ENCODE data around the gene ATP1B1.

DNA sequence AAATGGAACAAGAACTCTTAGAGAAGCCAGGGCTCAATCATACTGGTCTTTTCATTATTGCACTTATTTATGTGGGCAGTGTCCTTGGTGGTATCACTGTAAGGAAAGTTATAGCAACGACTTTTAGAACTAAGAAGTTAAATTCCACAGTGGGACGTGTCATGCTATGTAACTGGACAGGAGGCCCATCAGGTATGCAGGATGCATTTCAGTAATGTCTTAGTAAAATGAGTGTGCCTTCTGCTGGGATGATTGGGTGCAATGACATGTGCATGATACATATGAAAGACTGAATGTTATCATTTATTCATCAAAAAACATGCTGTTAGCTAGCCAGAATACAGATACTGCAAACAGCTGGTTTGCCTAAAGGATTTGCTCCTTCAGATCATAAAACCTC, 6.9 kb upstream of the ATP1B1 start:
- TF ChIP-seq POLR2AphosphoS5 (IDR thresholded peaks at IDR 0.05; ENCODE audit: low read depth, low read length) (no peak), SIN3A (IDR thresholded peaks at IDR 0.05; ENCODE audit: borderline replicate concordance, insufficient read depth, low read length) (no peak), TAF1 (IDR thresholded peaks at IDR 0.05; ENCODE audit: borderline replicate concordance, insufficient read depth, low read length) (no peak)
- TF ChIP-seq, protein P1, sequence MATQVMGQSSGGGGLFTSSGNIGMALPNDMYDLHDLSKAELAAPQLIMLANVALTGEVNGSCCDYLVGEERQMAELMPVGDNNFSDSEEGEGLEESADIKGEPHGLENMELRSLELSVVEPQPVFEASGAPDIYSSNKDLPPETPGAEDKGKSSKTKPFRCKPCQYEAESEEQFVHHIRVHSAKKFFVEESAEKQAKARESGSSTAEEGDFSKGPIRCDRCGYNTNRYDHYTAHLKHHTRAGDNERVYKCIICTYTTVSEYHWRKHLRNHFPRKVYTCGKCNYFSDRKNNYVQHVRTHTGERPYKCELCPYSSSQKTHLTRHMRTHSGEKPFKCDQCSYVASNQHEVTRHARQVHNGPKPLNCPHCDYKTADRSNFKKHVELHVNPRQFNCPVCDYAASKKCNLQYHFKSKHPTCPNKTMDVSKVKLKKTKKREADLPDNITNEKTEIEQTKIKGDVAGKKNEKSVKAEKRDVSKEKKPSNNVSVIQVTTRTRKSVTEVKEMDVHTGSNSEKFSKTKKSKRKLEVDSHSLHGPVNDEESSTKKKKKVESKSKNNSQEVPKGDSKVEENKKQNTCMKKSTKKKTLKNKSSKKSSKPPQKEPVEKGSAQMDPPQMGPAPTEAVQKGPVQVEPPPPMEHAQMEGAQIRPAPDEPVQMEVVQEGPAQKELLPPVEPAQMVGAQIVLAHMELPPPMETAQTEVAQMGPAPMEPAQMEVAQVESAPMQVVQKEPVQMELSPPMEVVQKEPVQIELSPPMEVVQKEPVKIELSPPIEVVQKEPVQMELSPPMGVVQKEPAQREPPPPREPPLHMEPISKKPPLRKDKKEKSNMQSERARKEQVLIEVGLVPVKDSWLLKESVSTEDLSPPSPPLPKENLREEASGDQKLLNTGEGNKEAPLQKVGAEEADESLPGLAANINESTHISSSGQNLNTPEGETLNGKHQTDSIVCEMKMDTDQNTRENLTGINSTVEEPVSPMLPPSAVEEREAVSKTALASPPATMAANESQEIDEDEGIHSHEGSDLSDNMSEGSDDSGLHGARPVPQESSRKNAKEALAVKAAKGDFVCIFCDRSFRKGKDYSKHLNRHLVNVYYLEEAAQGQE (IDR thresholded peaks at IDR 0.05; ENCODE audit: insufficient read depth in 1 of 2, low read depth in 2 of 2, low read length in 2 of 2) = no peak

Data from PFSK-1 (cell line).